ENCODE data around the gene ATG2B.

ATG2B gene, protein sequence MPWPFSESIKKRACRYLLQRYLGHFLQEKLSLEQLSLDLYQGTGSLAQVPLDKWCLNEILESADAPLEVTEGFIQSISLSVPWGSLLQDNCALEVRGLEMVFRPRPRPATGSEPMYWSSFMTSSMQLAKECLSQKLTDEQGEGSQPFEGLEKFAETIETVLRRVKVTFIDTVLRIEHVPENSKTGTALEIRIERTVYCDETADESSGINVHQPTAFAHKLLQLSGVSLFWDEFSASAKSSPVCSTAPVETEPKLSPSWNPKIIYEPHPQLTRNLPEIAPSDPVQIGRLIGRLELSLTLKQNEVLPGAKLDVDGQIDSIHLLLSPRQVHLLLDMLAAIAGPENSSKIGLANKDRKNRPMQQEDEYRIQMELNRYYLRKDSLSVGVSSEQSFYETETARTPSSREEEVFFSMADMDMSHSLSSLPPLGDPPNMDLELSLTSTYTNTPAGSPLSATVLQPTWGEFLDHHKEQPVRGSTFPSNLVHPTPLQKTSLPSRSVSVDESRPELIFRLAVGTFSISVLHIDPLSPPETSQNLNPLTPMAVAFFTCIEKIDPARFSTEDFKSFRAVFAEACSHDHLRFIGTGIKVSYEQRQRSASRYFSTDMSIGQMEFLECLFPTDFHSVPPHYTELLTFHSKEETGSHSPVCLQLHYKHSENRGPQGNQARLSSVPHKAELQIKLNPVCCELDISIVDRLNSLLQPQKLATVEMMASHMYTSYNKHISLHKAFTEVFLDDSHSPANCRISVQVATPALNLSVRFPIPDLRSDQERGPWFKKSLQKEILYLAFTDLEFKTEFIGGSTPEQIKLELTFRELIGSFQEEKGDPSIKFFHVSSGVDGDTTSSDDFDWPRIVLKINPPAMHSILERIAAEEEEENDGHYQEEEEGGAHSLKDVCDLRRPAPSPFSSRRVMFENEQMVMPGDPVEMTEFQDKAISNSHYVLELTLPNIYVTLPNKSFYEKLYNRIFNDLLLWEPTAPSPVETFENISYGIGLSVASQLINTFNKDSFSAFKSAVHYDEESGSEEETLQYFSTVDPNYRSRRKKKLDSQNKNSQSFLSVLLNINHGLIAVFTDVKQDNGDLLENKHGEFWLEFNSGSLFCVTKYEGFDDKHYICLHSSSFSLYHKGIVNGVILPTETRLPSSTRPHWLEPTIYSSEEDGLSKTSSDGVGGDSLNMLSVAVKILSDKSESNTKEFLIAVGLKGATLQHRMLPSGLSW (N-terminal part only)

DNA sequence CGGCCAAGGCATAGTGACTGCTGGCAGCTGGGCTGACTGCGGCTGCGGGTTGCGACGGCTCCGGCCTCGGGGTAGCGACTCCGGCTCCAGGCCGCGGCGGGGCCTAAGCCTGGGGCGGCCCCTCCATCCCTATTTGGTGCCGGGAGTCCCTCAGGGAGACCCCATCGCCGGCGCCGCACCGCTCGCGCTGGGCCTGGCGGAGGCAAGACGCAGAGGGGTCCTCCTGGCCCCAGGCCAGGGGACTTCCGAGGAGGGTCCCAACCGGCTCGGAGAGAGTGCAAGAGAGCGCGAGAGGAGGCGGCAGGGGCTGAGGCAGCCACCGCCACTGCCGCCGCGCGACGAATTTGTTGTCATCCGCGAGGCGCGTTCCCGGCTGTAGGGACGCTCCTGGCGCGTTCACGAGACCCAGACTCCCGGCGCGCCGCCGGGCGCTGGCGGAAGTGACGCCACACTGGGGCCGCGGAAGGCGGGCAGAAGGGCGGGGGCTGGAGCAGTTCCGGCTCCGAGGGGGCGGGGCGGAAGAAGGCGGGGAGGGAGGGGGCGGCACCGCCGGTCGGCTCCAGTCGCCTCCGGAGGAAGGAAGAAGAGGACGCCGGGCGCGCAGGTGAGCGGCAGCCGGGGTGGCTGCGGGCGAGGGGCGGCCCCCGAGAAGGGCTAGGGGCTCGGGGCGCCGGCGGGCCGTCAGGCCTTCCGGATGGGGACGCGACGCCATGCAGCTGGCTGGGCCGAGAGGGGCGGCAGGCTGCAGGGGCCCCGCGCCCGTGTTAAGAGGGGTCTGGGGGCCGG is at the start of gene ATG2B, which contains the start of gene GSKIP:
ATG2B (minus strand) TSS at position 377 of the 786 bp plus-strand sequence; CDS start at position 12, 365 bp downstream.
GSKIP (plus strand) TSS at position 562 of the 786 bp plus-strand sequence. CDS start 18,722 bp downstream, outside the sequence.
- no peak for FAIRE-seq

DNA sequence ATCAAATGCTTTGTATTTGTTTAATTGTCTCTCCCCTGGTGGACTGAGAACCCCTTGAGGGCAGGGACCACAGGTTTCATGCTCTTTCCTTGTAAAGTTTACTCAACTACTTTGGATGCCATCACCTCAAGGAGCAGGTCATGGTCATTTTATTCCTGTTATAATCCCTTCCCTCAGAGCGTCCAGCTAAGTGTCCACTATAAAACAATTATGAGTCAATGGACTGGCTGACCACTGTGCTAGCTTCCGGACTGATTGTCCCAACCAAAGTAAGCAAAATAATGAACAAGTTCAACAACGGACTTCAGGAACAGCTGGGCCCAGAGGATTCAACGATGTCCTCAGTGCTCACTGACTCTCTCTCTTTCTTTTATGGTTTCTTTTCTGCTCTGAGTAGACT is 47.0 kb upstream of the ATG2B start:
- no peak for FAIRE-seq

DNA sequence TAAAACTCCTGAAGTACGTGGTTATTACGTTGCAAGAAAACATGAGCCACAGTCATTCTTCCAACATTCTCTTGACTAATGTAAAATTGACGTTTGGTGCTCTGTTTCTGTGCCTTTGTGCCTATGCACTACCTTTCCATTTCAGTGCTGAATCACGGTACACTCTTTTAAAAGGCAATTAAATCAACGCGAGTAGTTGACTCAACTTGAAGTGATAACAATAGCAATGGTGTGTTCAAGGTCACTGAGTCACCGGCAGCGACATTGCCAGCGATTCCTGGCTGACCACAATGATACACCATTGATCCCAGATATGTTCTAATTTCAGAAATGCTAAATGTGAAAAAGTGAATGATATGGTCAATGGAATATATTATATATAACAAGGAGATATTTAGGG is 46.6 kb upstream of the ATG2B start:
- FAIRE-seq: no peak

DNA sequence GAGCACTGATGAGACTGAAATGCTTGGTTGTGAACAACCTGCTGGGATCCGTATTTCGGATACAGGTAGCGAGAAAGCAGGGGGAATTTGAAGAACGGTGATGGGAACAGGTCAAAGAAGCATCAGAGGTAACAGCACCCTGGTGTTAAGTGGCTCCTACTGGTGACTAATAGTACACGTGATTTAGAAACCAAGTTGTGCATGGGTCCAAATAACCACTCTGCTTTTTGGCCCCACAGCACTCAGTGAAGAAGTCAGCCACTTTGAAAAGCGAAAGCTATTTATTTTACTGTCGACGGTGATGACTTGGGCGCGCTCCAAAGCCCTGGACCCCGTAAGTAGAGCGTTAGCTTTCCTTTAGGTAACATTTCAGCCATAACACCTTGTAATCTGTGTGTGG is 45.5 kb upstream of the ATG2B start:
- FAIRE-seq: no peak

DNA sequence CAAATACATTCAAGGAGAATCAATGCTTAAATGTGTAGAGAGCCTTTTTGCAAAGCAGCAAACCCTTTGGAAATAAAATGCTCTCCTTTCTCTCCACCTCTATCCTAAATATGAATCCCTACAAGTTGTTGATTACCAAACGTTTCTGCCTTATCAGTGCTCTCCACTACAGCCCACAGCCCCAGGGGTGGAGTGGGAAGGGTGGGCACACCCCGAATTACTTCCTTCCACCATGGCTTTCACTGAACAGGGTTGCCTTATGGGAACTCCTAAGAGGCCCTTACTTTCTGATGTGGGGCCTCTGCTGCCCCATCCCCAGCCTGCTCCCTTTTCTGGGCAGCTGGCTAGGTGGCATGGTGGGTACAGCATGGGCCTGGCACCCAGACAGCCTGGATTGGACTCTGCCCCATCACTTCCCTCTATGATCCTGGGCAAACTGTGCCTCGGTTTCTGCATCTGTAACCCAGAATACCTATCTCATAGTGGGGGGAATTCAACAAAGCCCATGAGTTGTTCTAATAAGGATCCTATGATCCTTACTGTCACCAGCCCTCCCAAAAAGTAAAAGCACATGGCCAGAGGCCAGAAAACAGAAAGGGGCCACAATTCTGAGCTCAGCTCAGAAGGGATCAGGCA is 44.9 kb upstream of the ATG2B start:
- no peak for FAIRE-seq

DNA sequence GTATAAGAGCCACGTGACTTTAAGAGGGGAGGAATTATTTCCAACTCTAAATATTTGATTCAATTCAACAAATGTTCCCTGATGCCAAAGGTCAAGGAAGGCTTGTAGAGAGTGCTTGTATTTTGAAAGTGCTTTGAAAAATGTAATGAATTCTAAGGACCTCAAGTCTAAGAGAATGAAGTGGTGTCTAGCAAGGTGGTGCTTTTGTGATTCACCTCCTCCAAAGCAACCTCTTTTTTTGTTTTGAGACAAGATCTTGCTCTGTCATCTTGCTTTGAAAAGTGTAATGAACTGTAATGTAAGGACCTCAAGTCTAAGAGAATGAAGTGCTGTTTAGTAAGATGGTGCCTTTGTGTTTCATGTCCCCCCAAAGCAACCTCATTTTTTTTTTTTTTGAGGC is 42.5 kb upstream of the ATG2B start:
- FAIRE-seq: no peak

- no peak for FAIRE-seq
Observed at GRCh38 chr14:96403409-96403808, 40.3 kb upstream of the ATG2B start.

GRCh38 chr14:96400495-96400894 is 37.4 kb upstream of the ATG2B start:
- no peak for FAIRE-seq

DNA sequence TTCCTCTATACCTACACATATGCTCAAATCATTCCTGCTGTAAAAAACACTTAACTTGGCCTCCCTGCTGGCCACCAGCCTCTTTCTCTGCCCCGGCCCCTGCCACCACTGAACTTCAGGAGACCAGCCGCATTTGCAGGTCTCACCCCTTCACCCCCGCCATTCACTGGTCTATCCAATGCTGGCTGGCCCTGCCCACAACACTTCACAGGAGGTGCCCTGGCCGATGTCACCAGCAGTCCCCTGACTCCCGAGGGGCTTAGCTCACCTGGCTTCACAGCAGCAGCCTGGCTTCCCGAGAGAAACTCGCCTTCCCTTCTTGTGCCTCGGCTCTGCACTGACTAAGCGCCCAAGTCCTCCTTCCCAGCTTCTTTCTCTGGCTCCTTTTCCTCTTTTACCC is 36.3 kb upstream of the ATG2B start:
- FAIRE-seq: no peak

DNA sequence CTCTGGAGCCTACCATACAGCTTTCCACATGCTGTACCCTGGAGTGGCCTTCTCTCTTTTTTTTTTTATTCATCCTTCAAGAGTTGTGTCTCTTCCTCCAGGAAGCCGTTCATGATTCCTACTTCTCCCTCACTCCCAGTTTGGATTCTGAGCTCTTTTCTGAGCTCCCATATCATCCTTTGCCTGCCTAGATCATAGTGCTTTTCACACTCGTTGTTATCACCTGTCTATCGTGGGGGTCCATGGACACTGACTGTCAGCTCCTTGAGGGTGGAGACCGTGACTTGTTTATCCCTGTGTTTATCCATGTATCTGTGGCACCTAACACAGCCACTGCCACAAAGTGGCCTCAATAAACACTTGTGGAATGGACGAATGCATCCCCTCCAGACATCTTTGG is 35.8 kb upstream of the ATG2B start:
- no peak for FAIRE-seq

DNA sequence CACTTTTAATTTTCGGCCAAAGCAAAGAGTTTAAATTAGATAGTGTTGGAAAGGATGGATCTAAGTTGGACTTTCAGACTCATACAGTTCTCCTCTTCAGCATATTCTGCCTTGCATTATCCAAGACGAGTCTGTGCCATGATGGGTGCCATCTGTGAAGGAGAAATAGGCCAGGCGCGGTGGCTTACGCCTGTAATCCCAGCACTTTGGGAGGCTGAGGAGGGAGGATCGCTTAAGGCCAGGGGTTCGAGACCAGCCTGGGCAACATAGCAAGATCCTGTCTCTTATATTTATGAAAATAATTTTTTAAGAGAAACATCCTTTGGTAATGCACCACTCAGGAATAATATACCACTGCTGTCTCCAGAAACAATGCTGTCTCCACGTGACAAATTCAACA is 35.3 kb upstream of the ATG2B start:
- FAIRE-seq: no peak

DNA sequence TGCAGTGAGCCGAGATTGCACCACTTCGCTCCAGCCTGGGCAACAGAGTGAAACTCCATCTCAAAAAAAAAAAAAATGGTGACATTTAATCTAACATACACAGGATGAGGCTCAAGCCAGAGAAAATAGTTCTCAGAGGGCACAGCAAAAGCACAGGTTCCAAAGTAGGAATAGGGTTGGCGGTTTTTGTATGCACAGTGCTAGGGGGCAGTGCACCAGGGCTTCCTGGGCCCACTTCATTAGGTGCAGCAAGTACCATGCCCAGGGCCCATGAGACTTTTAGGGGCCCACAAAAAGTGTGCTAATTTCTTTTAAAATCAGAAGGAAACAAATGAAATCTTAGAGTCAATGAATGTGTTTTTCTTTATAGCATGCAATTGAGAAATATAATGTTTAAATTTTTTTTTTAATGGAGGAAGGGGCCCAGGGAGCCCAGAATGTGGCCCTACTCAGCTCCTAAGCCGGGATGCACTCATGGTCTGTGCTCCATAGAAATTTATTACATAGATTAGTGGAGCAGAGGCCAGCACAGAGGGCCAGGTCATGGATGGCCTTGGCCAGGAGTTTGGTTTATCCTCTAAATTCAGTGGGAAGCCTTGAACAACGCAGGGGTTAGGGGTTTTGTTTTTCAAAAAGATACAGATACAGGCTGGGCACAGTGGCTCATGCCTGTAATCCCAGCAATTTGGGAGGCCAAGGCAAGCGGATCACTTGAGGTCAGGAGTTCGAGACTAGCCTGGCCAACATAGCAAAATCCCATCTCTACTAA is 31.1 kb upstream of the ATG2B start:
- FAIRE-seq: no peak

DNA sequence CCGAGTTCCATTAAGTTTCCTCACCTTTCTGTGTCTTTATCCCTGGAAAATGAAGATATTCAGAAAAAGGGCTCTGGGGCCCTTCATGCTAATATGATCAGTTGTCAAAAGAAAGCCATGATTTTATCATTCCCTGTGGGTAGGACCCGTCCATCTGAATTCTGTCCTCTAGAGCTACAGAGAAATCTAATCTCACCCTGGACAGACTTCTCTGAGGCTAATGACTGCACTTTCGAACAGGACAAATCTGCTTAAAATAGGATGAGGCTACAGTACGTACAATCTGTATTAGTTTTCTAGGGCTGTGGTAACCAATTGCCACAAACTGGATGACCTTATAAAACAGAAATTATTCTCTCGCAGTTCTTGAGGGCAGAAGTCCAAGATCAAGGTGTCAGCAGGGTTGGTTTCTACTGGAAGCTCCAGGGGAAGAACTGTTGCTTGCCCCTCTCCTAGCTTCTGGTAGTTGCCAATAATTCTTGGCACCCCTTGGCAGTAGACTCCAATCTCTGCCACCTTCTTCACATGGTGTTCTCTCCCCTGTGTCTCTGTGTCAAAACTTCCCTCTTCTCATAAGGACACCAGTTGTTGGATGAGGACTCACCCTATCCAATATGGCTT is 30.0 kb upstream of the ATG2B start:
- FAIRE-seq: no peak

- FAIRE-seq: peak; percentile 67
Observed at GRCh38 chr14:96391293-96392118, 28.4 kb upstream of the ATG2B start.

- FAIRE-seq: no peak
Observed at GRCh38 chr14:96390965-96391292, 27.8 kb upstream of the ATG2B start.

DNA sequence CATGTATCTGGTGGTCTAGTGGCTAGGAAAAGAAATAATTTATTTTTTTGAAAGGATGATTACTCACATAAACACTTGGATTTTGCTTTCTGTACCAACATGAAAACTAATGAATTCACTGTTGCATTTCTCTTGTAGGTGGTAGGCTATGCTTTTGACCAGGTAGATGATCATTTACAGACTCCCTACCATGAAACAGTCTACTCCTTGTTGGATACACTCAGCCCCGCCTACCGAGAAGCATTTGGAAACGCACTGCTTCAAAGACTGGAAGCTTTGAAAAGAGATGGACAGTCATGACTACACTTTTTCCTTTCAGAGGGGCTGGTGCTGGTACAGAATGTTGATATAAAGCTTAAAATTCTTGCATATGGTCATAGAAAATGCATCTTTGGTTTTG is 22.2 kb upstream of the ATG2B start:
- FAIRE-seq: no peak

DNA sequence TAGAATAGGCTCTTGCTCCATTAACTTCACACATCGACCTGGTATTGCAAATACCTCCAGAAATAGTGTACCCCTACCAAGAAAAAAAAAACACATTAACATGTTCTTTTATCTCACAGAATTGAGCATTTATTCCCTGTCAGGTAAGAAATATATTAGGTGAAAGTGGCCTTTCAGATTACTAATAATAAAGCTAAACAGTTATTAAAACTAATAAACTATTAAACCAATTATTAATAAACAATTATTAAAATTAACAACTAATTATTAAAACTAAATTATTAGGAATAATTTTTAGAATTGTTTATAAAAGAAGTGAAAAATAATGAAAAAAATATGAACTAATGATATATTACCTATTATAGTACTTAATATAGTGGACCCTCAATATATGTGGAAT is 21.6 kb upstream of the ATG2B start:
- FAIRE-seq: peak; percentile 92

DNA sequence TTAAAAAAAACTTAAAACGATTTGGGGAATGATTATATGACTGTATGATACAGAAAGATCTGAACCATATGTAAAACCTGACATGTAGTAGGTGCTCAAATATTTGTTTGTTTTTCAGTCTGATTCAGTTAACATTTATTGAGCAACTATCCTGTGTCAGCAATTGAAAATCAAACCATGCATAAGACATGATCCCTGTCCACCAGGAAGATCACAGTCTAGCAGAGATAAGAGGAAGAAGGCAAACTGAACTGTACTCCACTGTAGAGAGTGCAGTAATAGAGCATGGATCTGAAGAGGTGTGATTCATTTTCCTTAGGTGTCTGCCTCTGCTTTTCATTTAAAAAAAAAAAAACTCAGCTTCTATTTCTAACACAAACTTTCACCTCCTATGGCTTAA is 20.9 kb upstream of the ATG2B start:
- no peak for FAIRE-seq

DNA sequence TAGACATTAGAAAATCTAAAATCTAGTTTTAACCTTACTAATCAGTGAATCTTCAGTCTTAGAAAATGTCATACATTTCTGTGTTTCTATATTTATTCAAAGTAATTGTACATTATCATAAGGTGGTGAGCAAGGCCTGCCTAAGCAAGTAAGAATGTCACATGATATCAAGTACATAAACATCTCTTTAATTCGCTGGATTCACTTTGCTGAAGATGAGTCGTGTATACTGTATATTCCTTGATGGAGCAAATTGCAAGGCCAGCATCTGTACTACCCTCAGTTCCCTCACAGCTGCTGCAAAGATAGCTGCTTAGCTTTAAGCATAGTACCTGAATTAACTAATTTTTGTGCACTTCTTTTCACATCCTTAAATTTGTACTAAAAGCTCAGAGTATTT is 20.3 kb upstream of the ATG2B start:
- no peak for FAIRE-seq

DNA sequence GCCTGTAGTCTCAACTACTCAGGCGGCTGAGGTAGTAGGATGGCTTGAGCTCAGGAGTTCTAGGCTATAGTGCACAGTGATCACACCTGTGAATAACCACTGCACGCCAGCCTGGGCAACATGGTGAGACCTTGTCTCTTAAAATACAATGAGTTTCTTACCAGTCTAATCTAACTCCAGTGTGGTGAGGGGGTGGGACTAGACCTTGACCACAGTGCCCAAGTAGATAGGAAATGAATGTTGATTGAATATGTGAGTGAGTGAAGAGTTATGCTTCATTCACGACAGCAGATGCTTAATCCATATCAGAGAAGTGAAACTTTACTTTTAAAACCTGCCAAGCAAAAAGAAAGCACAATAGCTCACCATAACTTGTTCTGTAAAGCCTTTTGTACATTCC is 17.6 kb upstream of the ATG2B start:
- FAIRE-seq: no peak
